IMR-90 (cell line): ENCODE results near the gene SWI5. TPM values are rescaled to one million over a fixed set of nuclear protein-coding genes. Genes with fewer than 3 reads are reported as not detected.
A peak's percentile ranks its signal among the peaks of the same experiment; 100 is the strongest.

Experiments
- ATAC-seq: fragments of 200-7000 bp; cut with Tn5 transposase; 2 replicates; pipeline ENCODE4 v1.9.1; 2020; ENCODE audit warnings: low read depth, mild to moderate bottlenecking, moderate library complexity
- BruUV-seq: library from RNA; stranded (reverse); fragments of 400-500 nt; replicated peaks from 2 replicates; lab custom pipeline; 2021; lab: Mats Ljungman, UMichigan
- CTCF ChIA-PET: fragments of 300-600 bp; formaldehyde crosslinking; extraction: SDS; loops from one replicate; lab custom pipeline; 2021; ENCODE audit warnings: antibody characterized with exemption; lab: Yijun Ruan, JAX
- POLR2A ChIA-PET: fragments of 300-600 bp; sonication (Branson Sonifier 250); formaldehyde crosslinking; loops from one replicate; lab custom pipeline; 2022; ENCODE audit warnings: antibody characterized with exemption; ENCODE audit not compliant: unreplicated experiment; lab: Charles Lee
- DNase-seq: peaks from one replicate; pipeline ENCODE4 v3.0.0; 2013
- H2AFZ ChIP-seq: replicated peaks from 2 replicates; pipeline ENCODE3; 2013; ENCODE audit warnings: low read length, mild to moderate bottlenecking; ENCODE audit not compliant: poor library complexity
- H2AK5ac ChIP-seq: 2 replicates; pipeline ENCODE4 v1.6.1; 2013; ENCODE audit warnings: low read depth, low read length, inconsistent platforms
- H2AK9ac ChIP-seq: replicated peaks from 2 replicates; pipeline ENCODE3; 2013; ENCODE audit warnings: mild to moderate bottlenecking, low read depth, low read length, moderate library complexity; ENCODE audit not compliant: poor library complexity
- H2BK120ac ChIP-seq: 2 replicates; pipeline ENCODE4 v1.6.1; 2013; ENCODE audit warnings: low read depth, low read length, inconsistent platforms
- H2BK15ac ChIP-seq: 3 replicates; pipeline ENCODE4 v1.6.1; 2013; ENCODE audit warnings: low read depth, low read length, inconsistent platforms
- H2BK20ac ChIP-seq: 2 replicates; pipeline ENCODE4 v1.6.1; 2013; ENCODE audit warnings: low read depth, mild to moderate bottlenecking, inconsistent platforms, low read length, moderate library complexity
- H2BK5ac ChIP-seq: 2 replicates; pipeline ENCODE4 v1.6.1; 2013; ENCODE audit warnings: mild to moderate bottlenecking, low read depth, low read length, inconsistent platforms; ENCODE audit not compliant: poor library complexity, severe bottlenecking
- H3K14ac ChIP-seq: replicated peaks from 2 replicates; pipeline ENCODE4 v1.6.1; 2013; ENCODE audit warnings: low read depth, low read length, inconsistent platforms
- H3K18ac ChIP-seq: 2 replicates; pipeline ENCODE4 v1.6.1; 2013; ENCODE audit warnings: low read depth, low read length, control low read depth
- H3K23ac ChIP-seq: 2 replicates; pipeline ENCODE4 v1.6.1; 2013; ENCODE audit warnings: low read depth, low read length, inconsistent platforms
- H3K27ac ChIP-seq: 2 replicates; pipeline ENCODE4 v1.5.1; 2013; ENCODE audit warnings: mild to moderate bottlenecking, control low read depth, low read length; ENCODE audit not compliant: insufficient read depth
- H3K27me3 ChIP-seq: 2 replicates; pipeline ENCODE4 v1.6.1; 2013; ENCODE audit warnings: low read length; ENCODE audit not compliant: control insufficient read depth, insufficient read depth
- H3K36me3 ChIP-seq: 2 replicates; pipeline ENCODE4 v1.6.1; 2013; ENCODE audit warnings: low read length, mixed read lengths; ENCODE audit not compliant: control insufficient read depth, insufficient read depth
- H3K4ac ChIP-seq: 2 replicates; pipeline ENCODE4 v1.6.1; 2013; ENCODE audit warnings: low read depth, low read length, inconsistent platforms
- H3K4me1 ChIP-seq: 2 replicates; pipeline ENCODE4 v1.6.1; 2013; ENCODE audit warnings: low read length, mixed read lengths; ENCODE audit not compliant: control insufficient read depth, insufficient read depth
- H3K4me2 ChIP-seq: 2 replicates; pipeline ENCODE4 v1.6.1; 2013; ENCODE audit warnings: low read depth, mild to moderate bottlenecking, control low read depth, low read length, moderate library complexity
- H3K4me3 ChIP-seq: 2 replicates; pipeline ENCODE4 v1.5.1; 2013; ENCODE audit warnings: low read depth, mild to moderate bottlenecking, control low read depth, low read length, moderate library complexity; ENCODE audit not compliant: insufficient read depth
- H3K56ac ChIP-seq: 2 replicates; pipeline ENCODE4 v1.6.1; 2013; ENCODE audit warnings: low read length, inconsistent platforms; ENCODE audit not compliant: insufficient read depth; ENCODE audit errors: extremely low read depth
- H3K79me1 ChIP-seq, 2 experiments: 2 replicates each; pipeline ENCODE4 v1.6.1; 2013; ENCODE audit warnings: low read length in 2 of 2, inconsistent platforms in 1 of 2, low read depth in 1 of 2
- H3K9ac ChIP-seq: 2 replicates; pipeline ENCODE4 v1.6.1; 2013; ENCODE audit warnings: low read depth, low read length, control low read depth
- H3K9me1 ChIP-seq: 2 replicates; pipeline ENCODE4 v1.6.1; 2013; ENCODE audit warnings: low read length, inconsistent platforms; ENCODE audit not compliant: insufficient read depth
- H3K9me3 ChIP-seq: 2 replicates; pipeline ENCODE4 v1.6.1; 2013; ENCODE audit warnings: low read length; ENCODE audit not compliant: control insufficient read depth, insufficient read depth
- H4K20me1 ChIP-seq: 2 replicates; pipeline ENCODE4 v1.6.1; 2013; ENCODE audit warnings: low read length, inconsistent platforms; ENCODE audit not compliant: insufficient read depth
- H4K5ac ChIP-seq: 2 replicates; pipeline ENCODE4 v1.6.1; 2013; ENCODE audit warnings: mild to moderate bottlenecking, low read depth, low read length, control low read depth
- H4K8ac ChIP-seq, 2 experiments: 2 replicates each; pipeline ENCODE4 v1.6.1; 2013; ENCODE audit warnings: low read depth in 2 of 2, low read length in 2 of 2, control low read depth in 1 of 2, inconsistent platforms in 1 of 2
- H4K91ac ChIP-seq: 2 replicates; pipeline ENCODE4 v1.6.1; 2013; ENCODE audit warnings: low read depth, low read length, inconsistent platforms; ENCODE audit not compliant: insufficient read depth
- BHLHE40 ChIP-seq: fragments of 150-350 bp; IDR thresholded peaks from 2 replicates; pipeline ENCODE4 v1.6.1; 2016; ENCODE audit warnings: mild to moderate bottlenecking, low read depth, low read length
- CEBPB ChIP-seq: IDR thresholded peaks from 2 replicates; pipeline ENCODE4 v1.6.1; 2012; ENCODE audit warnings: low read depth, low read length, improper control_type of control experiment
- CHD1 ChIP-seq: IDR thresholded peaks from 2 replicates; pipeline ENCODE4 v1.6.1; 2012; ENCODE audit warnings: low read depth, low read length, improper control_type of control experiment
- CTCF ChIP-seq: conservative IDR thresholded peaks from 2 replicates; pipeline ENCODE4 v1.5.1; 2012; ENCODE audit warnings: mild to moderate bottlenecking, low read depth, low read length, improper control_type of control experiment
- ELK1 ChIP-seq: fragments of 150-350 bp; IDR thresholded peaks from 2 replicates; pipeline ENCODE4 v1.6.1; 2016; ENCODE audit warnings: low read depth, mild to moderate bottlenecking, low read length, moderate library complexity, borderline replicate concordance
- FOS ChIP-seq: fragments of 150-350 bp; IDR thresholded peaks from 2 replicates; pipeline ENCODE4 v1.6.1; 2016; ENCODE audit warnings: low read depth, low read length
- MAFK ChIP-seq: IDR thresholded peaks from 2 replicates; pipeline ENCODE4 v1.6.1; 2012; ENCODE audit warnings: low read depth, low read length, improper control_type of control experiment
- MAZ ChIP-seq: IDR thresholded peaks from 2 replicates; pipeline ENCODE4 v1.6.1; 2012; ENCODE audit warnings: low read depth, mild to moderate bottlenecking, low read length, improper control_type of control experiment, moderate library complexity, borderline replicate concordance
- MXI1 ChIP-seq: IDR thresholded peaks from 2 replicates; pipeline ENCODE4 v1.6.1; 2012; ENCODE audit warnings: low read depth, mild to moderate bottlenecking, low read length, moderate library complexity, borderline replicate concordance
- NFE2L2 ChIP-seq: fragments of 150-350 bp; IDR thresholded peaks from 2 replicates; pipeline ENCODE4 v1.6.1; 2016; ENCODE audit warnings: low read depth, mild to moderate bottlenecking, low read length
- POLR2A ChIP-seq: IDR thresholded peaks from 2 replicates; pipeline ENCODE4 v1.6.1; 2012; ENCODE audit warnings: mild to moderate bottlenecking, low read depth, low read length
- RAD21 ChIP-seq: IDR thresholded peaks from 2 replicates; pipeline ENCODE4 v1.6.1; 2012; ENCODE audit warnings: low read length, improper control_type of control experiment
- RFX5 ChIP-seq: IDR thresholded peaks from 2 replicates; pipeline ENCODE4 v1.8.0; 2012; ENCODE audit warnings: low read depth, mild to moderate bottlenecking, low read length, moderate library complexity
- SMC3 ChIP-seq: fragments of 150-350 bp; IDR thresholded peaks from 2 replicates; pipeline ENCODE4 v1.6.1; 2016; ENCODE audit warnings: low read depth, mild to moderate bottlenecking, antibody characterized with exemption, low read length, moderate library complexity
- USF2 ChIP-seq: fragments of 150-350 bp; IDR thresholded peaks from 2 replicates; pipeline ENCODE4 v1.6.1; 2017; ENCODE audit warnings: mild to moderate bottlenecking, antibody characterized with exemption, low read length, low read depth
- WGBS, 2 experiments: methylation state at CpG; one replicate each; pipeline versions ENCODE4 v1.1.5 to v1.1.7; 2013; ENCODE audit warnings: missing lambda C conversion rate in 2 of 2; ENCODE audit not compliant: insufficient read length in 1 of 2; ENCODE audit errors: extremely low coverage in 2 of 2; 5-methylcytosine and 5-hydroxymethylcytosine counted together
- dilution Hi-C: fragments of 300-500 bp; cut with HindIII; formaldehyde crosslinking; loops from one replicate; pipeline ENCODE4 v1.14.3; 2018; ENCODE audit warnings: low sequenced_read_pairs; ENCODE audit not compliant: unreplicated experiment
- in situ Hi-C: fragments of 300-500 bp; cut with MboI; formaldehyde crosslinking; loops from 3 replicates; pipeline ENCODE4 v1.14.3; 2019; ENCODE audit warnings: low sequenced_read_pairs, inconsistent platforms, mixed read lengths
- intact Hi-C: fragments of 100-400 bp; cut with micrococcal nuclease; formaldehyde crosslinking; loops from 2 replicates; pipeline ENCODE4 v1.10.0; 2022
- polyA plus RNA-seq, 3 experiments: library from polyadenylated mRNA; depleted of rRNA; stranded (reverse); fragments of >200 nt; gene quantifications; 2 replicates each; pipeline ENCODE4 v1.2.3, GENCODE V29; 2012; ENCODE audit warnings: low replicate concordance in 1 of 3
- total RNA-seq: library from RNA; depleted of rRNA; stranded (reverse); fragments of >200 nt; gene quantifications from 2 replicates; pipeline ENCODE4 v1.2.3, GENCODE V29; 2012

SWI5 gene
- total and polyA plus RNA-seq, 2 of the 4 experiments (the other 2 are of a cell fraction): 38.9 to 93.5 TPM

- Histone ChIP-seq H3K36me3 (peaks cover 9% of the 10 kb centered on the region), H3K9me3 (no peaks in the 10 kb centered on the region), H3K4ac (no peak overlapping the region), H3K4me1 (peaks cover 3% of the 10 kb centered on the region), H3K27me3 (no peaks in the 10 kb centered on the region), H2BK20ac (no peak overlapping the region), H3K23ac (no peak overlapping the region), H3K9ac (no peak overlapping the region), H4K20me1 (peaks cover 16% of the 10 kb centered on the region), H4K8ac (no peak overlapping the region), H3K27ac (no peak overlapping the region), H3K14ac (no peak overlapping the region), H3K4me2 (no peak overlapping the region), H2BK5ac (no peak overlapping the region), H2AFZ (no peak overlapping the region), H2AK5ac (peak overlapping the region; percentile 26; the same call in 1 of the 2 replicates), H2BK120ac (no peak overlapping the region), H3K56ac (no peak overlapping the region), H4K5ac (no peak overlapping the region), H3K79me1 (no peaks in the 10 kb centered on the region), H3K18ac (no peak overlapping the region), H4K91ac (no peak overlapping the region), H2BK15ac (no peak overlapping the region), H2AK9ac (peak overlapping the region; percentile 70), H3K9me1 (peaks cover 6% of the 10 kb centered on the region), H3K4me3 (no peak overlapping the region)
- intact Hi-C loops: no loop called here
- ATAC-seq (no peak), DNase-seq (no peak)
- ChIA-PET POLR2A (no interaction called here), CTCF (no interaction called here)
- BruUV-seq: no TSS peak
- WGBS, 2 experiments: 61% methylated on average over 22 of the region's 43 CpGs; no CpG with 5 or more reads in 1 of the 2 experiments
- dilution Hi-C loops: no loop called here
- in situ Hi-C loops: no loop called here
- TF ChIP-seq USF2 (no peak), RAD21 (no peak), POLR2A (no peak), MAFK (no peak), CTCF (no peak), CEBPB (no peak), BHLHE40 (no peak), FOS (no peak), ELK1 (no peak), NFE2L2 (no peak), MAZ (no peak), RFX5 (no peak), MXI1 (no peak), CHD1 (no peak), SMC3 (no peak)
Observed at GRCh38 chr9:128250839-128251731, 25.0 kb upstream of the SWI5 start.
